GM23338 (cell line): ENCODE data around the gene IRF2BPL. TPM values are rescaled to one million over a fixed set of nuclear protein-coding genes. Genes with fewer than 3 reads are reported as not detected.

ENCODE experiments used
- ATAC-seq: fragments of 200-7000 bp; cut with Tn5 transposase; 3 replicates; pipeline ENCODE4 v1.9.1; 2020
- DNase-seq: peaks from one replicate; pipeline ENCODE4 v3.0.0-alpha.2; 2015; ENCODE audit warnings: low spot score
- H2AFZ ChIP-seq: fragments of 200-600 bp; sonication (generic); 2 replicates; pipeline ENCODE4 v1.8.0; 2016; ENCODE audit warnings: antibody characterized with exemption, mild to moderate bottlenecking, moderate library complexity
- H3F3A ChIP-seq: fragments of 200-600 bp; sonication (generic); replicated peaks from 2 replicates; pipeline ENCODE4 v1.8.0; 2017; ENCODE audit warnings: antibody characterized with exemption, mixed run types, low read depth
- H3K27ac ChIP-seq: fragments of 200-600 bp; sonication (generic); 2 replicates; pipeline ENCODE4 v1.6.1; 2016; ENCODE audit warnings: low read depth
- H3K27me3 ChIP-seq: fragments of 200-600 bp; sonication (generic); 2 replicates; pipeline ENCODE4 v1.8.0; 2016; ENCODE audit warnings: mild to moderate bottlenecking, mixed run types, moderate library complexity; ENCODE audit not compliant: insufficient read depth
- H3K36me3 ChIP-seq: fragments of 200-600 bp; sonication (generic); 2 replicates; pipeline ENCODE4 v1.8.0; 2016; ENCODE audit warnings: mild to moderate bottlenecking; ENCODE audit not compliant: insufficient read depth
- H3K4me1 ChIP-seq: fragments of 200-600 bp; sonication (generic); 2 replicates; pipeline ENCODE4 v1.8.0; 2016; ENCODE audit warnings: mild to moderate bottlenecking, moderate library complexity; ENCODE audit not compliant: insufficient read depth
- H3K4me2 ChIP-seq: fragments of 200-600 bp; sonication (generic); 2 replicates; pipeline ENCODE4 v1.7.1; 2017; ENCODE audit warnings: mixed run types
- H3K4me3 ChIP-seq: fragments of 200-600 bp; sonication (generic); 2 replicates; pipeline ENCODE4 v1.6.1; 2016; ENCODE audit warnings: mixed run types
- H3K79me2 ChIP-seq: fragments of 200-600 bp; sonication (generic); replicated peaks from 2 replicates; pipeline ENCODE4 v1.8.0; 2017; ENCODE audit warnings: mild to moderate bottlenecking; ENCODE audit not compliant: insufficient read depth
- H3K9me2 ChIP-seq: fragments of 200-600 bp; sonication (generic); 2 replicates; pipeline ENCODE4 v1.8.0; 2017; ENCODE audit not compliant: insufficient read depth
- H4K20me1 ChIP-seq: fragments of 200-600 bp; sonication (generic); replicated peaks from 2 replicates; pipeline ENCODE4 v1.8.0; 2017; ENCODE audit warnings: mild to moderate bottlenecking; ENCODE audit not compliant: insufficient read depth
- H3K27ac Mint-ChIP-seq: 2 replicates; pipeline ENCODE4 v1.8.0; 2020; ENCODE audit warnings: inconsistent platforms, mild to moderate bottlenecking, moderate library complexity, mixed read lengths
- H3K27me3 Mint-ChIP-seq: 3 replicates; pipeline ENCODE4 v1.8.0; 2022; ENCODE audit warnings: low read depth, mild to moderate bottlenecking, moderate library complexity, mixed read lengths, inconsistent platforms; ENCODE audit not compliant: insufficient read depth, poor library complexity
- H3K36me3 Mint-ChIP-seq: 3 replicates; pipeline ENCODE4 v1.8.0; 2021; ENCODE audit warnings: low read depth, mild to moderate bottlenecking, inconsistent platforms, moderate library complexity, mixed read lengths
- H3K4me1 Mint-ChIP-seq: 3 replicates; pipeline ENCODE4 v1.8.0; 2020; ENCODE audit warnings: mild to moderate bottlenecking, inconsistent platforms, mixed read lengths
- H3K4me3 Mint-ChIP-seq: 3 replicates; pipeline ENCODE4 v1.8.0; 2021; ENCODE audit warnings: moderate library complexity, mild to moderate bottlenecking, inconsistent platforms, mixed read lengths
- H3K9me3 Mint-ChIP-seq: 3 replicates; pipeline ENCODE4 v1.8.0; 2020; ENCODE audit warnings: moderate library complexity, mild to moderate bottlenecking, inconsistent platforms, mixed read lengths
- CREB1 ChIP-seq: fragments of 250-450 bp; sonication (Bioruptor Pico); IDR thresholded peaks from 2 replicates; pipeline ENCODE4 v1.5.0; 2020; ENCODE audit warnings: low read depth, mild to moderate bottlenecking, moderate library complexity
- CTCF ChIP-seq, 2 experiments: fragments of 200-600 bp in 1 of 2; sonication (generic) in 1 of 2; conservative IDR thresholded peaks; 2 replicates each; pipeline versions ENCODE4 v1.5.1 to v1.6.1; 2016 to 2017; ENCODE audit warnings: antibody characterized with exemption in 2 of 2, low read depth in 2 of 2, mild to moderate bottlenecking in 2 of 2, moderate library complexity in 1 of 2
- ETS1 ChIP-seq: IDR thresholded peaks from 2 replicates; pipeline ENCODE4 v1.6.1; 2016; ENCODE audit warnings: antibody characterized with exemption
- EZH2 ChIP-seq: fragments of 200-600 bp; sonication (generic); IDR thresholded peaks from one replicate; pipeline ENCODE4 v1.8.0; 2017; ENCODE audit warnings: antibody characterized with exemption, mild to moderate bottlenecking, low read depth; ENCODE audit not compliant: unreplicated experiment
- EZH2phosphoT487 ChIP-seq: fragments of 200-600 bp; sonication (generic); IDR thresholded peaks from one replicate; pipeline ENCODE4 v1.8.1; 2018; ENCODE audit warnings: antibody characterized with exemption; ENCODE audit not compliant: unreplicated experiment
- JUNB ChIP-seq: IDR thresholded peaks from one replicate; pipeline ENCODE4 v1.6.1; 2016; ENCODE audit warnings: antibody characterized with exemption; ENCODE audit not compliant: unreplicated experiment
- NANOG ChIP-seq: IDR thresholded peaks from 2 replicates; pipeline ENCODE4 v1.6.1; 2016; ENCODE audit warnings: antibody characterized with exemption, borderline replicate concordance
- POLR2AphosphoS5 ChIP-seq: IDR thresholded peaks from 2 replicates; pipeline ENCODE4 v1.6.1; 2016; ENCODE audit warnings: antibody characterized with exemption, low read depth
- REST ChIP-seq: IDR thresholded peaks from one replicate; pipeline ENCODE4 v1.6.1; 2018; ENCODE audit warnings: antibody characterized with exemption; ENCODE audit not compliant: unreplicated experiment
- STAT1 ChIP-seq: IDR thresholded peaks from one replicate; pipeline ENCODE4 v1.6.1; 2016; ENCODE audit warnings: antibody characterized with exemption; ENCODE audit not compliant: unreplicated experiment
- ZNF114 ChIP-seq: fragments of 250-450 bp; sonication (Bioruptor Pico); IDR thresholded peaks from 2 replicates; pipeline ENCODE4 v1.5.0; 2020; ENCODE audit warnings: mild to moderate bottlenecking, moderate library complexity
- ZNF331 ChIP-seq: fragments of 250-450 bp; sonication (Bioruptor Pico); IDR thresholded peaks from 2 replicates; pipeline ENCODE4 v1.5.0; 2020; ENCODE audit warnings: low read depth, mild to moderate bottlenecking, moderate library complexity
- ZNF462 ChIP-seq: fragments of 250-450 bp; sonication (Bioruptor Pico); IDR thresholded peaks from 2 replicates; pipeline ENCODE4 v1.5.0; 2020; ENCODE audit warnings: mild to moderate bottlenecking, moderate library complexity
- polyA plus RNA-seq: library from polyadenylated mRNA; unstranded; fragments of >200 nt; fragmentation: Nextera tagmentation; extraction: Ambion mirVana; gene quantifications from 2 replicates; pipeline ENCODE4 v1.2.1, GENCODE V29; 2016
- total RNA-seq: library from RNA; depleted of rRNA; stranded (reverse); fragments of >200 nt; shearing (Covaris generic); gene quantifications from 2 replicates; pipeline ENCODE4 v1.2.3, GENCODE V29; 2014

IRF2BPL gene
- total and polyA plus RNA-seq, 2 experiments from 2014 or later, result 11.2 to 119 TPM

- TF ChIP-seq STAT1, result no peak
- no peak for TF ChIP-seq EZH2
- no peak for TF ChIP-seq JUNB
- TF ChIP-seq ZNF462 (CRISPR knock-in tag), result no peak
- TF ChIP-seq ZNF114 (CRISPR knock-in tag), result no peak
- TF ChIP-seq ZNF331 (CRISPR knock-in tag), result no peak
- no peak for TF ChIP-seq NANOG
- TF ChIP-seq EZH2phosphoT487, result no peak
- no peak for TF ChIP-seq CTCF (conservative IDR thresholded peaks at IDR 0.05; ENCODE audit: low read depth in 2 of 2)
- TF ChIP-seq CREB1 (CRISPR knock-in tag), result no peak
- no peak for TF ChIP-seq POLR2AphosphoS5
- TF ChIP-seq ETS1, result no peak
- TF ChIP-seq REST, result no peak
- Mint-ChIP-seq H3K9me3 (no peaks in the 10 kb centered on the region; the same call in 1 of the 3 replicates), H3K27ac (no peak overlapping the region), H3K36me3 (no peaks in the 10 kb centered on the region), H3K4me1 (peaks cover 36% of the 10 kb centered on the region), H3K4me3 (no peak overlapping the region), H3K27me3 (peaks cover 16% of the 10 kb centered on the region)
- Histone ChIP-seq H3K79me2 (no peaks in the 10 kb centered on the region), H3K4me1 (peaks cover 17% of the 10 kb centered on the region), H3K9me2 (no peaks in the 10 kb centered on the region), H4K20me1 (no peaks in the 10 kb centered on the region), H3K27me3 (no peaks in the 10 kb centered on the region), H3K4me2 (peak overlapping the region; percentile 14; the same call in 1 of the 2 replicates), H3K27ac (no peak overlapping the region), H3K4me3 (no peak overlapping the region), H2AFZ (peak overlapping the region; percentile 97), H3F3A (0 out of 2 replicates have a peak, but pooled peaks cover 5% of the 10 kb centered on the region), H3K36me3 (no peaks in the 10 kb centered on the region; the same call in 1 of the 2 replicates)
- ATAC-seq (peak; percentile 32), DNase-seq (no peak)
These were observed 43.6 kb downstream of the IRF2BPL start for GRCh38 chr14:76984787-76985375.
